Natural killer cell (primary cell): ENCODE measurements around the gene TBL1X. TPM values are rescaled to one million over a fixed set of nuclear protein-coding genes. Genes with fewer than 3 reads are reported as not detected.

Experiments
- ATAC-seq, 3 donors: fragments of 150-1000 bp in 2 of 3; fragments of 200-7000 bp in 1 of 3; cut with Tn5 transposase; 1 replicate in 1 of 3; 2 replicates in 2 of 3; pipeline ENCODE4 v1.10.0; 2021; ENCODE audit warnings: mild to moderate bottlenecking in 2 of 3, moderate library complexity in 2 of 3
- DNase-seq, 2 donors: peaks; one replicate each; pipeline versions ENCODE4 v3.0.0 to v3.0.0-alpha.2; 2013 to 2021; ENCODE audit warnings: mixed read lengths in 1 of 2
- H3K27ac ChIP-seq: one replicate; pipeline ENCODE4 v1.5.1; 2013; ENCODE audit warnings: mild to moderate bottlenecking, low read length
- H3K27me3 ChIP-seq: one replicate; pipeline ENCODE4 v1.6.1; 2013; ENCODE audit warnings: low read length; ENCODE audit not compliant: control insufficient read depth, insufficient read depth
- H3K36me3 ChIP-seq: one replicate; pipeline ENCODE4 v1.6.1; 2013; ENCODE audit warnings: low read length; ENCODE audit not compliant: control insufficient read depth, insufficient read depth
- H3K4me1 ChIP-seq: one replicate; pipeline ENCODE4 v1.6.1; 2013; ENCODE audit warnings: low read length; ENCODE audit not compliant: control insufficient read depth, insufficient read depth
- H3K4me3 ChIP-seq: one replicate; pipeline ENCODE4 v1.5.1; 2013; ENCODE audit warnings: low read length
- H3K9me3 ChIP-seq: one replicate; pipeline ENCODE4 v1.6.1; 2013; ENCODE audit warnings: low read length; ENCODE audit not compliant: control insufficient read depth, insufficient read depth
- H3K27ac Mint-ChIP-seq, 2 donors: one replicate each; pipeline ENCODE4 v1.8.0; 2022; ENCODE audit warnings: mild to moderate bottlenecking in 2 of 2, mixed read lengths in 2 of 2, moderate library complexity in 1 of 2
- H3K27me3 Mint-ChIP-seq, 2 donors: one replicate each; pipeline ENCODE4 v1.8.0; 2022; ENCODE audit warnings: low read depth in 2 of 2, mixed read lengths in 2 of 2
- H3K36me3 Mint-ChIP-seq: one replicate; pipeline ENCODE4 v1.8.0; 2022; ENCODE audit warnings: mixed read lengths
- H3K4me1 Mint-ChIP-seq, 2 donors: one replicate each; pipeline ENCODE4 v1.8.0; 2022; ENCODE audit warnings: mixed read lengths in 2 of 2
- H3K4me3 Mint-ChIP-seq: one replicate; pipeline ENCODE4 v1.8.0; 2022; ENCODE audit warnings: mild to moderate bottlenecking, moderate library complexity, mixed read lengths
- H3K9me3 Mint-ChIP-seq, 2 donors: one replicate each; pipeline ENCODE4 v1.8.0; 2022; ENCODE audit warnings: mixed read lengths in 2 of 2
- WGBS: methylation state at CpG from one replicate; pipeline ENCODE4 v1.1.7; 2013; ENCODE audit warnings: missing lambda C conversion rate; ENCODE audit not compliant: insufficient coverage; 5-methylcytosine and 5-hydroxymethylcytosine counted together
- intact Hi-C: fragments of 100-400 bp; cut with micrococcal nuclease; formaldehyde crosslinking; loops from one replicate; pipeline ENCODE4 v1.14.2; 2022
- total RNA-seq, 4 donors: library from RNA; stranded (reverse); fragments of 120-200 nt in 1 of 4; gene quantifications; one replicate each; pipeline versions ENCODE4 v1.2.3 to v1.2.4, GENCODE V29; 2013 to 2022
- TF ChIP-seq, protein P1 (sequence below): fragments of 200-600 bp; IDR thresholded peaks from one replicate; pipeline ENCODE4 v1.8.0; 2022; ENCODE audit warnings: antibody characterized with exemption

TBL1X gene
- total RNA-seq, 3 donors from 2014 or later (not counting 1 experiment from before 2014, with no cell fraction given): 21.9 to 43.8 (median 32.7) TPM

DNA sequence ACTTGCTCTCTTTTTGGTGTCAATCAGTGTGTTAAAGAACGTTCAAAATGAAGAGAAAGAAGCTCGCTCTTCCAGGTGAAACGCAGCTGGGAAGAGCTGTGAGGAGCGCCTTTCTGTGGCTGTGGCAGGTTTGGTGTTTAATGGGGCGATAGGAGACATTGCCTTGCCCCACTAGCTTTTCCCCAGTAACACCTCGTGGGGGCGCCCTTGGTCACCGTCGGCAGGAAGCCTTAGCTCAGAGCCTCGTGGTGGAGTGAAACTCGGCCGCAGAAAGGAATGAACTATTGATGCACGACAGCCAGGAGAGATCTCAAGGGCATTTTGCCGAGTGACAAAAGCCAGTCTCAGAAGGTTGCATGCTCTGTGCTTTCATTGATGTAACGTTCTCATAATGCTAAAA, 235.7 kb downstream of the TBL1X start:
- Mint-ChIP-seq H3K27me3 (no peaks in the 10 kb centered on the region), H3K4me3 (no peak overlapping the region), H3K9me3 (no peaks in the 10 kb centered on the region), H3K27ac (no peak overlapping the region), H3K4me1 (no peaks in the 10 kb centered on the region), H3K36me3 (no peaks in the 10 kb centered on the region)
- peaks cover 9% of the 10 kb centered on the region for H3K36me3 ChIP-seq
- intact Hi-C loops: loop anchor here (10.0 kb wide), 1 partner anchor 876 kb away; no protein-coding TSS in a partner anchor
- H3K4me1 ChIP-seq: no peaks in the 10 kb centered on the region
- no peak overlapping the region for H3K4me3 ChIP-seq
- H3K9me3 ChIP-seq: peaks cover 3% of the 10 kb centered on the region
- no peak overlapping the region for H3K27ac ChIP-seq
- DNase-seq (no peak), ATAC-seq (no peak)
- WGBS: 92% methylated on average over 12 of the region's 15 CpGs
- TF ChIP-seq, protein P1, sequence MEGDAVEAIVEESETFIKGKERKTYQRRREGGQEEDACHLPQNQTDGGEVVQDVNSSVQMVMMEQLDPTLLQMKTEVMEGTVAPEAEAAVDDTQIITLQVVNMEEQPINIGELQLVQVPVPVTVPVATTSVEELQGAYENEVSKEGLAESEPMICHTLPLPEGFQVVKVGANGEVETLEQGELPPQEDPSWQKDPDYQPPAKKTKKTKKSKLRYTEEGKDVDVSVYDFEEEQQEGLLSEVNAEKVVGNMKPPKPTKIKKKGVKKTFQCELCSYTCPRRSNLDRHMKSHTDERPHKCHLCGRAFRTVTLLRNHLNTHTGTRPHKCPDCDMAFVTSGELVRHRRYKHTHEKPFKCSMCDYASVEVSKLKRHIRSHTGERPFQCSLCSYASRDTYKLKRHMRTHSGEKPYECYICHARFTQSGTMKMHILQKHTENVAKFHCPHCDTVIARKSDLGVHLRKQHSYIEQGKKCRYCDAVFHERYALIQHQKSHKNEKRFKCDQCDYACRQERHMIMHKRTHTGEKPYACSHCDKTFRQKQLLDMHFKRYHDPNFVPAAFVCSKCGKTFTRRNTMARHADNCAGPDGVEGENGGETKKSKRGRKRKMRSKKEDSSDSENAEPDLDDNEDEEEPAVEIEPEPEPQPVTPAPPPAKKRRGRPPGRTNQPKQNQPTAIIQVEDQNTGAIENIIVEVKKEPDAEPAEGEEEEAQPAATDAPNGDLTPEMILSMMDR: no peak
- H3K27me3 ChIP-seq: no peaks in the 10 kb centered on the region

DNA sequence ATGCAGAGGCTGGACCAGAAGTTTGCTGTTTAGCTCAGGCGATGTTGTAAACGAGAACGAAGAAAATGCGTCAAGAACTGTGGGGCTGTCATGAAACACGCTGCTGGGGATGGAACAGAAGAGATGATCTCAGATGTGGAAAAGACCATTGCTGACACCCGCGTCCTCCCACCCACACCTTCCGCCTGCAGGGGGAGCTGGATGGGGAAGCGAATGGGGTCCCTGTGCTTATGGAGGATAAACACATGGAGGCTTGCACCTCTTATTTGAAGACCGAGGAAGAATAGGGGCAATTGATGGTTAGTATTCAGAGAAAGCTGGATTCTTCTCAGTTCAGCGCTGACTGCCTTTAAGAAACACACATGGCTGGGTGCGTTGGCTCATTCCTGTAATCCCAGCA, 236.9 kb downstream of the TBL1X start:
- TF ChIP-seq, protein P1: no peak
- no peaks in the 10 kb centered on the region for H3K9me3 Mint-ChIP-seq
- no peak for DNase-seq
- H3K27ac Mint-ChIP-seq: no peak overlapping the region
- no peaks in the 10 kb centered on the region for H3K27me3 Mint-ChIP-seq
- H3K36me3 Mint-ChIP-seq: no peaks in the 10 kb centered on the region
- Histone ChIP-seq H3K9me3 (peaks cover 3% of the 10 kb centered on the region), H3K4me1 (no peaks in the 10 kb centered on the region), H3K4me3 (no peak overlapping the region), H3K27me3 (no peaks in the 10 kb centered on the region), H3K36me3 (peaks cover 9% of the 10 kb centered on the region), H3K27ac (no peak overlapping the region)
- WGBS: 98% methylated on average over 12 of the region's 12 CpGs
- H3K4me1 Mint-ChIP-seq: no peaks in the 10 kb centered on the region
- intact Hi-C loops: loop anchor here (10.0 kb wide), 1 partner anchor 877 kb away; no protein-coding TSS in a partner anchor
- no peak for ATAC-seq
- no peak overlapping the region for H3K4me3 Mint-ChIP-seq

DNA sequence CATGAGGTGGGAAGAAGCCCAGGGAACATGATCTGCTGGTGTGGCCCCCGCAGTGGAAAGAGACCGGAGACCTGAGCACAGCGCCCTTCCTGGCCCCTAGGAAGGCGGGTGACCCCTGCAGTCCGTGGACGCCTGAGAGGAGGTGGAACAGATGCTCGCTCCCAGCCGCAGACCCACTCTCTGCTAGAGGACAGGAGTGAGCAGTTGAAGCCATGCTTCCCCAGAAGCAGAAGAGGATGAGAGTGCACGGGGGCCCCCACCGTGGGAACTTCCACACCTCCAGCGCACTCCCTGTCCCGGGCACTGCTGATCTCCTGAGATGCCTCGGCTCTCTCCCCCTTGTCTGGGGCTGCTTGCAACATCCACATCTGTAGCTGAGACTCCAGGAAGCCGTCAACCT, 238.5 kb downstream of the TBL1X start:
- Histone ChIP-seq H3K4me1 (peaks cover 2% of the 10 kb centered on the region), H3K4me3 (no peak overlapping the region), H3K27me3 (no peaks in the 10 kb centered on the region), H3K9me3 (peaks cover 3% of the 10 kb centered on the region), H3K36me3 (peaks cover 3% of the 10 kb centered on the region), H3K27ac (no peak overlapping the region)
- WGBS: 97% methylated on average over 14 of the region's 14 CpGs
- intact Hi-C loops: loop anchor here (10.0 kb wide), 1 partner anchor 879 kb away; no protein-coding TSS in a partner anchor
- Mint-ChIP-seq H3K36me3 (no peaks in the 10 kb centered on the region), H3K9me3 (no peaks in the 10 kb centered on the region), H3K4me1 (peaks cover 0 to 7% of the 10 kb centered on the region in 2 donors), H3K27me3 (no peaks in the 10 kb centered on the region), H3K27ac (peak overlapping the region in 1 of 2 donors; percentile 41), H3K4me3 (no peak overlapping the region)
- DNase-seq: no peak
- no peak for ATAC-seq
- TF ChIP-seq, protein P1: no peak

DNA sequence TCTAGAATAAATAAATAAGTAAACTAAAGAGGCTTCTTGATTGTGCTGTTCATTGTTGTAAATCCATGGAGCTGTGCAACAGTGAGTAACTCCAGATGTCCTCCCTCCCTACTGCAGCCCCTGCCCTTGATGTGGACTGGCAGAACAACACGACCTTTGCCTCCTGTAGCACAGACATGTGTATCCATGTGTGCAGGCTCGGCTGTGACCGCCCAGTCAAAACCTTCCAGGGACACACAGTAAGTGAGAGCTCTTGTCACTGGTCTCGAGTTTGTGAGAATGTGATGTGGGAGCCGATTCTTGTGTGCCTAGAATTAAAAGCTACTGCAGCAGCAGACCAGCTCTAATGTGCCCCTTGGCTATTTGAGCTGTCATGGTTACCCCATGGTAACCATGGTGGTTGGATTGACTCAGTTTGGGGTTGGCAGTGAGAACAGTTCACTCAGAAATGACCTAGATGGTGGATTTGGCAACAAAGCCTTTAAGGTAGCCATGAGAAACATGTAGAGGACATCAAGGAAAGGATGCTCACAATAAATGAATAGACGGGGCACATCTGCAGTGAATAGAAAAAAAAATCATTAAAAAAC, 240.1 kb downstream of the TBL1X start:
- Histone ChIP-seq H3K27ac (no peak overlapping the region), H3K4me1 (peaks cover 6% of the 10 kb centered on the region), H3K27me3 (no peaks in the 10 kb centered on the region), H3K4me3 (no peak overlapping the region), H3K36me3 (peaks cover 12% of the 10 kb centered on the region), H3K9me3 (peaks cover 3% of the 10 kb centered on the region)
- TF ChIP-seq, protein P1: no peak
- H3K4me3 Mint-ChIP-seq: no peak overlapping the region
- H3K9me3 Mint-ChIP-seq: no peaks in the 10 kb centered on the region
- no peaks in the 10 kb centered on the region for H3K27me3 Mint-ChIP-seq
- intact Hi-C loops: loop anchor here (5.0 to 10.0 kb wide), 3 partner anchors 538 to 963 kb away; no protein-coding TSS in a partner anchor
- no peaks in the 10 kb centered on the region for H3K36me3 Mint-ChIP-seq
- no peak overlapping the region for H3K27ac Mint-ChIP-seq
- 100% methylated on average over 4 of the region's 6 CpGs for WGBS
- peaks cover 7 to 15% of the 10 kb centered on the region in 2 donors for H3K4me1 Mint-ChIP-seq
- DNase-seq: no peak
- ATAC-seq: no peak
